ENCODE results near the gene SELENOK. TPM values are rescaled to one million over a fixed set of nuclear protein-coding genes. Genes with fewer than 3 reads are reported as not detected.
A peak's percentile ranks its signal among the peaks of the same experiment; 100 is the strongest.

Gene SELENOK
- polyA plus RNA-seq, 1 experiment = 20.3 TPM

- DNase-seq (ENCODE audit: low read depth) = no peak
- ChIA-PET CTCF (interaction anchor here (0.5 to 1.8 kb wide), 4 partner anchors 9 to 173 kb away, joined by 3 to 4 read pairs (median 3); no protein-coding TSS in a partner anchor), POLR2A (no interaction called here)
- H3K27me3 ChIP-seq (ENCODE audit: control insufficient read depth, insufficient read depth, low read length) = no peaks in the 10 kb centered on the region
- peak overlapping the region; percentile 82 for H3K4me3 ChIP-seq (ENCODE audit: low read depth, low read length)
- no peak for TF ChIP-seq CTCF (IDR thresholded peaks at IDR 0.05; ENCODE audit: insufficient read depth, low read depth, low read length)
- peaks cover 18% of the 10 kb centered on the region for H3K36me3 ChIP-seq (ENCODE audit: control insufficient read depth, insufficient read depth, low read length)
Observed at GRCh38 chr3:53880396-53881345, 11.0 kb downstream of the SELENOK start.

GRCh38 chr3:53865732-53866499 is 25.7 kb downstream of the SELENOK start:
- no peak for DNase-seq (ENCODE audit: low read depth)
- no peak for TF ChIP-seq CTCF (IDR thresholded peaks at IDR 0.05; ENCODE audit: insufficient read depth, low read depth, low read length)
- ChIA-PET CTCF (interaction anchor here (0.6 to 1.9 kb wide), 2 partner anchors 19 to 1045 kb away, joined by 3 to 6 read pairs; no protein-coding TSS in a partner anchor), POLR2A (no interaction called here)
- H3K27me3 ChIP-seq (ENCODE audit: control insufficient read depth, insufficient read depth, low read length) = no peaks in the 10 kb centered on the region
- peaks cover 16% of the 10 kb centered on the region for H3K36me3 ChIP-seq (ENCODE audit: control insufficient read depth, insufficient read depth, low read length)
- H3K4me3 ChIP-seq (ENCODE audit: low read depth, low read length) = no peak overlapping the region

GRCh38 chr3:53863145-53863544 is 28.5 kb downstream of the SELENOK start:
- H3K4me3 ChIP-seq (ENCODE audit: low read depth, low read length) = no peak overlapping the region
- DNase-seq (ENCODE audit: low read depth) = no peak
- H3K27me3 ChIP-seq (ENCODE audit: control insufficient read depth, insufficient read depth, low read length) = no peaks in the 10 kb centered on the region
- peaks cover 4% of the 10 kb centered on the region for H3K36me3 ChIP-seq (ENCODE audit: control insufficient read depth, insufficient read depth, low read length)
- POLR2A ChIA-PET = no interaction called here
- CTCF ChIA-PET = no interaction called here
- TF ChIP-seq CTCF (IDR thresholded peaks at IDR 0.05; ENCODE audit: insufficient read depth, low read depth, low read length) = no peak

- no peaks in the 10 kb centered on the region for H3K27me3 ChIP-seq (ENCODE audit: control insufficient read depth, insufficient read depth, low read length)
- ChIA-PET POLR2A (no interaction called here), CTCF (no interaction called here)
- no peak for TF ChIP-seq CTCF (IDR thresholded peaks at IDR 0.05; ENCODE audit: insufficient read depth, low read depth, low read length)
- H3K36me3 ChIP-seq (ENCODE audit: control insufficient read depth, insufficient read depth, low read length) = peaks cover 4% of the 10 kb centered on the region
- no peak for DNase-seq (ENCODE audit: low read depth)
- no peak overlapping the region for H3K4me3 ChIP-seq (ENCODE audit: low read depth, low read length)
Observed at GRCh38 chr3:53862241-53862640, 29.4 kb downstream of the SELENOK start.

- CTCF ChIA-PET = no interaction called here
- no peak for TF ChIP-seq CTCF (IDR thresholded peaks at IDR 0.05; ENCODE audit: insufficient read depth, low read depth, low read length)
- H3K36me3 ChIP-seq (ENCODE audit: control insufficient read depth, insufficient read depth, low read length) = peaks cover 4% of the 10 kb centered on the region
- DNase-seq (ENCODE audit: low read depth) = no peak
- no peak overlapping the region for H3K4me3 ChIP-seq (ENCODE audit: low read depth, low read length)
- no peaks in the 10 kb centered on the region for H3K27me3 ChIP-seq (ENCODE audit: control insufficient read depth, insufficient read depth, low read length)
- POLR2A ChIA-PET = no interaction called here
Observed at GRCh38 chr3:53860196-53860595, 31.5 kb downstream of the SELENOK start.

Measured in BJ (cell line).